PC-3 (cell line): ENCODE results near the gene SFRP2.

ENCODE experiments used
- CTCF ChIP-seq: fragments of 300-600 bp; sonication (generic); conservative IDR thresholded peaks from 2 replicates; pipeline ENCODE4 v1.5.1; 2017; ENCODE audit warnings: antibody characterized with exemption, low read depth, mild to moderate bottlenecking, low read length
- EZH2 ChIP-seq: fragments of 300-600 bp; sonication (generic); IDR thresholded peaks from one replicate; pipeline ENCODE4 v1.6.1; 2017; ENCODE audit warnings: antibody characterized with exemption, mild to moderate bottlenecking, low read length; ENCODE audit not compliant: unreplicated experiment

DNA sequence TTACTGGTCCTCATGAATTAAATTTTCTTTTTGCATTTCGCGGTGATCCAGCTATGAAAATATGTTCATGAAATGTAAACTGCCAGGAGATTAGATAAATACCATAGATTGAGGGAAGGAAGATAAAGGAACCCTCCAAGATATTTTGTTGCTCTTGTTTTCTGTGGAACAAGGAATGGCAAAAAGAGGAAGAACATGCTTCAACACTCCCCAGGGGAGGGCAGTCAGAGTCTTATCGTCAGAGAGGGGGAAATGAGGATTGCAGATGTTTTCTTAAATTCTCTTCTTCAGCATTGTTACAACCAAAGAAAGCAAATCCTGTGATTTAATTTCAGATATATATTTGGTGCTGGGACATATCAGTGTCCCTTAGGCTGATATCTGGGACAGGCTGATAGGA is 9.5 kb upstream of the SFRP2 start:
- TF ChIP-seq CTCF (no peak), EZH2 (no peak)
